Measurements from ENCODE around the gene ANXA5. TPM values are rescaled to one million over a fixed set of nuclear protein-coding genes. Genes with fewer than 3 reads are reported as not detected.
"Not testable (repeated sequence)": the region's sequence is repeated elsewhere in the genome, so short reads cannot be mapped to it uniquely, and the experiment has no call there.

The ANXA5 gene
- total and polyA plus RNA-seq, 5 donors, result 145 to 218 (median 168) TPM

- DNase-seq (no peak), ATAC-seq (no peak)
- intact Hi-C loops (cut with DNase I), result loop anchor here in 2 of 4 donors (10.0 kb wide), 2 partner anchors 249 to 359 kb away; no protein-coding TSS in a partner anchor
- no peaks in the 10 kb centered on the region for H3K4me1 ChIP-seq (ENCODE audit: control insufficient read depth, insufficient read depth, low read length)
- no peak overlapping the region for H3K27ac ChIP-seq (ENCODE audit: low read length)
- H3K27me3 ChIP-seq (ENCODE audit: control insufficient read depth, insufficient read depth), result no peaks in the 10 kb centered on the region
- WGBS, result 84% methylated on average over 1 of the region's 1 CpG
- no peaks in the 10 kb centered on the region for H3K9me3 ChIP-seq (ENCODE audit: control insufficient read depth, low read length)
- no peak overlapping the region for H3K4me3 ChIP-seq (ENCODE audit: low read length)
Measured at GRCh38 chr4:121733942-121734341, 37.2 kb upstream of the ANXA5 start.

GRCh38 chr4:121729753-121730152 is 33.0 kb upstream of the ANXA5 start:
- intact Hi-C loops (cut with DNase I), result loop anchor here in 2 of 4 donors (5.0 to 10.0 kb wide), 4 partner anchors 245 to 355 kb away; no protein-coding TSS in a partner anchor
- WGBS, result 97% methylated on average over 2 of the region's 2 CpGs
- not testable (repeated sequence) for H3K4me3 ChIP-seq (ENCODE audit: low read length); DNase-seq; H3K4me1 ChIP-seq (ENCODE audit: control insufficient read depth, insufficient read depth, low read length); H3K27me3 ChIP-seq (ENCODE audit: control insufficient read depth, insufficient read depth); H3K27ac ChIP-seq (ENCODE audit: low read length); H3K9me3 ChIP-seq (ENCODE audit: control insufficient read depth, low read length); ATAC-seq

- no peaks in the 10 kb centered on the region for H3K4me1 ChIP-seq (ENCODE audit: control insufficient read depth, insufficient read depth, low read length)
- WGBS, result 71% methylated on average over 3 of the region's 3 CpGs
- ATAC-seq (no peak), DNase-seq (no peak)
- H3K27ac ChIP-seq (ENCODE audit: low read length), result no peak overlapping the region
- intact Hi-C loops (cut with DNase I), result loop anchor here in 2 of 4 donors (5.0 to 10.0 kb wide), 3 partner anchors 264 to 354 kb away; no protein-coding TSS in a partner anchor
- H3K27me3 ChIP-seq (ENCODE audit: control insufficient read depth, insufficient read depth), result no peaks in the 10 kb centered on the region
- H3K4me3 ChIP-seq (ENCODE audit: low read length), result no peak overlapping the region
- H3K9me3 ChIP-seq (ENCODE audit: control insufficient read depth, low read length), result no peaks in the 10 kb centered on the region
Measured at GRCh38 chr4:121728798-121729226, 32.0 kb upstream of the ANXA5 start.

DNA sequence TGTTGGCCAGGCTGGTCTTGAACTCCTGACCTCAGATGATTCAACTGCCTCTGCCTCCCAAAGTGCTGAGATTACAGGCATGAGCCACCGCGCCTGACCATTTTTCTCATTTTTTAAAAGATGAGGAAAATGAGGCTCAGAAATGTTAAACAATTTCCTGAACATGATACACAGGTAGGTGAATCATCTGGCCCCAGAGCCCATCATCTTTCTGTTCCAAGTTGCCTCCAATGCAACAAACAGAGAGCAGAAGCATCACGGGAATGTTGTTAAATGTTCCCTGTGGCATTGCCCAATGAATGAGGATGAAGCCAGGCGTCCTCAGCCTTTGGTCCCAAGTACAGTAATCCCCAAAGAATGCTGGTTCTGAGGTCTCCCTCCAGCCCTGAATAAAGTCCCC is 31.3 kb upstream of the ANXA5 start:
- Histone ChIP-seq H3K27ac (ENCODE audit: low read length) (no peak overlapping the region), H3K27me3 (ENCODE audit: control insufficient read depth, insufficient read depth) (no peaks in the 10 kb centered on the region), H3K4me1 (ENCODE audit: control insufficient read depth, insufficient read depth, low read length) (no peaks in the 10 kb centered on the region), H3K9me3 (ENCODE audit: control insufficient read depth, low read length) (no peaks in the 10 kb centered on the region), H3K4me3 (ENCODE audit: low read length) (no peak overlapping the region)
- DNase-seq (no peak), ATAC-seq (no peak)
- WGBS, result 79% methylated on average over 4 of the region's 4 CpGs
- intact Hi-C loops (cut with DNase I), result loop anchor here in 2 of 4 donors (5.0 to 10.0 kb wide), 3 partner anchors 263 to 353 kb away; no protein-coding TSS in a partner anchor

GRCh38 chr4:121726642-121727268 is 30.0 kb upstream of the ANXA5 start:
- H3K4me1 ChIP-seq (ENCODE audit: control insufficient read depth, insufficient read depth, low read length), result no peaks in the 10 kb centered on the region
- no peaks in the 10 kb centered on the region for H3K27me3 ChIP-seq (ENCODE audit: control insufficient read depth, insufficient read depth)
- intact Hi-C loops (cut with DNase I), result loop anchor here in 2 of 4 donors (5.0 to 10.0 kb wide), 3 partner anchors 262 to 352 kb away; no protein-coding TSS in a partner anchor
- ATAC-seq, result peak; percentile 67 to 79
- H3K4me3 ChIP-seq (ENCODE audit: low read length), result no peak overlapping the region
- DNase-seq, result no peak
- no peaks in the 10 kb centered on the region for H3K9me3 ChIP-seq (ENCODE audit: control insufficient read depth, low read length)
- 38% methylated on average over 3 of the region's 3 CpGs for WGBS
- H3K27ac ChIP-seq (ENCODE audit: low read length), result no peak overlapping the region

DNA sequence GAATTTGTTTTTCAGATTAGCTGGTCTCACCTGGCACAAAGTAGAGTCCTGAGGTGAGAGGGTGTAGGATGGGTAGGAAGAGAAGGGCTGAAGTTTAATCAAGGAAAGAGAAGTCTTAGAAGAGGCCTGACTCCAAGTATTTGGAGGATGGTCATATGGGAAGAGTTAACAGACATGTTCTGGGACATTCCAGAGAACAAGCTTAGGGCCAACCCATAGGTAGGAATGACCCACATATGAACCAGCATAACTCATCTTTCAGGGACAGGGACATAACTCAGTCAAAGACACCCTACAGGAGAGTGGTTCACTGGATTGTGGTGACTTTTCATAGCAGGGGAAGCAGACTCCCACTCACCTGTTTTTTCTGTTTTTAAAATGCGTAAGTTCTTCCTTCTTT is 27.9 kb upstream of the ANXA5 start:
- intact Hi-C loops (cut with DNase I), result loop anchor here in 2 of 4 donors (5.0 to 10.0 kb wide), 3 partner anchors 260 to 350 kb away; no protein-coding TSS in a partner anchor
- 94% methylated on average over 1 of the region's 1 CpG for WGBS

GRCh38 chr4:121721700-121722099 is 24.9 kb upstream of the ANXA5 start:
- DNase-seq, result no peak

More for the DNA sequence above, 27.9 kb upstream of the ANXA5 start:
- ATAC-seq, result no peak
- H3K27ac ChIP-seq (ENCODE audit: low read length), result no peak overlapping the region
- no peaks in the 10 kb centered on the region for H3K9me3 ChIP-seq (ENCODE audit: control insufficient read depth, low read length)
- no peaks in the 10 kb centered on the region for H3K4me1 ChIP-seq (ENCODE audit: control insufficient read depth, insufficient read depth, low read length)
- no peak for DNase-seq
- H3K4me3 ChIP-seq (ENCODE audit: low read length), result no peak overlapping the region
- H3K27me3 ChIP-seq (ENCODE audit: control insufficient read depth, insufficient read depth), result no peaks in the 10 kb centered on the region

DNA sequence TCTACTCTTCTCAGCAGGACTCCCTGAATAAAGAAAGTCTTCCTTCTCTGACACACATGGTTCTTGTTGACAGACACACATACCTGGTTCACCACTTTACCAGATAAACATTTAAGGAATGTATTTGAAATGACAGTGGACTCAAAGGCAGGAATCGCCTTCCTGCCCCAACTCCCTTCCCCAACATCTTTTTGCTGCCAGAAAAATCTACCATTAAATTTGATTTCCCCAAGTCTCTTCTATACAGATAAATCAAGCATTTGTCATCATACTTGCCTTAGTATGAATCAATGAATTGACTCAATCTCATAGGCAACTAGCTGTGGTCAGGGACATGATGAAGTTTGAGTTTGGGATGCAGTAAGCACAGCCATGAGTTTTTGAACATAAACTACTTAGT is 23.3 kb upstream of the ANXA5 start:
- intact Hi-C loops (cut with DNase I), result loop anchor here in 2 of 4 donors (10.0 kb wide), 2 partner anchors 255 to 345 kb away; no protein-coding TSS in a partner anchor
- no peak overlapping the region for H3K27ac ChIP-seq (ENCODE audit: low read length)
- 72% methylated on average over 1 of the region's 1 CpG for WGBS
- no peak for DNase-seq
- no peak for ATAC-seq
- H3K4me1 ChIP-seq (ENCODE audit: control insufficient read depth, insufficient read depth, low read length), result no peaks in the 10 kb centered on the region
- H3K9me3 ChIP-seq (ENCODE audit: control insufficient read depth, low read length), result no peaks in the 10 kb centered on the region
- no peaks in the 10 kb centered on the region for H3K27me3 ChIP-seq (ENCODE audit: control insufficient read depth, insufficient read depth)
- no peak overlapping the region for H3K4me3 ChIP-seq (ENCODE audit: low read length)

More at GRCh38 chr4:121721700-121722099, 24.9 kb upstream of the ANXA5 start:
- no peak for ATAC-seq
- WGBS, result 42% methylated on average over 1 of the region's 1 CpG
- no peak overlapping the region for H3K27ac ChIP-seq (ENCODE audit: low read length)
- no peaks in the 10 kb centered on the region for H3K4me1 ChIP-seq (ENCODE audit: control insufficient read depth, insufficient read depth, low read length)
- H3K27me3 ChIP-seq (ENCODE audit: control insufficient read depth, insufficient read depth), result no peaks in the 10 kb centered on the region
- intact Hi-C loops (cut with DNase I), result loop anchor here in 2 of 4 donors (10.0 kb wide), 2 partner anchors 257 to 347 kb away; no protein-coding TSS in a partner anchor
- H3K4me3 ChIP-seq (ENCODE audit: low read length), result no peak overlapping the region
- no peaks in the 10 kb centered on the region for H3K9me3 ChIP-seq (ENCODE audit: control insufficient read depth, low read length)

DNA sequence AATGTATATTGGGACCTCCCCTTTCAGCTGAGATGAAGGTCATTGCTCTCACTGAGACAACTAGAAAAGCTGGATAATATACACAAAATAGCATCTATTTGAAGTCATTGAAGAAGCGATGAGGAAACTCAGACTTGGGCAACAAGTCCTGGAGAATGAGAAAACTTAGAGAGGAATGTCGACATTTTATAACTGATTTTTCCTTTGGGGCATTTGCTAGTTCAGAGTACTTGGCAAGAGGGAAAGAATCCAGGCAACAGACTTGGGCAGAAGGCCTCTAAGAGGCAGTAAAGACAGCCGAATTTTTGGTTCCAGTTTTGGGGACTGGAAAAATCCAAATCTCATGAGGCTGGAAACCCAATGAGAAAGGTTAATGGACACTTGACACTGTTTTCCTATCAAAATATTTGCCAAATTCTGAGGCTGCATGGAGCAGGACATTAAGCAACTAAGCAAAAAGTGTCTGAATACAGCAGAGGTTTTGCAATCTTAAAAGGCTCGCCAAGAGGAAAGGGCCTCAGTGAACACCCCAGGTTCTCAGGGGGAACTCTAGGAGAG is 21.0 kb upstream of the ANXA5 start:
- intact Hi-C loops (cut with DNase I), result no loop called here
- 49% methylated on average over 4 of the region's 4 CpGs for WGBS
- H3K27me3 ChIP-seq (ENCODE audit: control insufficient read depth, insufficient read depth), result no peaks in the 10 kb centered on the region
- no peaks in the 10 kb centered on the region for H3K4me1 ChIP-seq (ENCODE audit: control insufficient read depth, insufficient read depth, low read length)
- no peak overlapping the region for H3K4me3 ChIP-seq (ENCODE audit: low read length)
- no peak overlapping the region for H3K27ac ChIP-seq (ENCODE audit: low read length)
- DNase-seq (no peak), ATAC-seq (peak; percentile 86 to 87)
- H3K9me3 ChIP-seq (ENCODE audit: control insufficient read depth, low read length), result no peaks in the 10 kb centered on the region

GRCh38 chr4:121714548-121714947 is 17.8 kb upstream of the ANXA5 start:
- DNase-seq, result no peak
- no peaks in the 10 kb centered on the region for H3K4me1 ChIP-seq (ENCODE audit: control insufficient read depth, insufficient read depth, low read length)
- 64% methylated on average over 4 of the region's 4 CpGs for WGBS

GRCh38 chr4:121712783-121713182 is 16.0 kb upstream of the ANXA5 start:
- DNase-seq (no peak), ATAC-seq (no peak)
- H3K27me3 ChIP-seq (ENCODE audit: control insufficient read depth, insufficient read depth), result no peaks in the 10 kb centered on the region
- 85% methylated on average over 4 of the region's 4 CpGs for WGBS
- no peaks in the 10 kb centered on the region for H3K4me1 ChIP-seq (ENCODE audit: control insufficient read depth, insufficient read depth, low read length)
- H3K27ac ChIP-seq (ENCODE audit: low read length), result no peak overlapping the region
- no peaks in the 10 kb centered on the region for H3K9me3 ChIP-seq (ENCODE audit: control insufficient read depth, low read length)
- intact Hi-C loops (cut with DNase I), result no loop called here
- H3K4me3 ChIP-seq (ENCODE audit: low read length), result no peak overlapping the region

More at GRCh38 chr4:121714548-121714947, 17.8 kb upstream of the ANXA5 start:
- Histone ChIP-seq H3K4me3 (ENCODE audit: low read length) (no peak overlapping the region), H3K27me3 (ENCODE audit: control insufficient read depth, insufficient read depth) (no peaks in the 10 kb centered on the region), H3K9me3 (ENCODE audit: control insufficient read depth, low read length) (no peaks in the 10 kb centered on the region), H3K27ac (ENCODE audit: low read length) (no peak overlapping the region)
- no peak for ATAC-seq
- intact Hi-C loops (cut with DNase I), result no loop called here
